ENCODE measurements around the gene CDKN1A.

- TF ChIP-seq POLR2A (IDR thresholded peaks at IDR 0.05): no peak
- no peak for TF ChIP-seq CTCF (IDR thresholded peaks at IDR 0.05)
- no peak for TF ChIP-seq POLR2AphosphoS5 (IDR thresholded peaks at IDR 0.05)
- TF ChIP-seq EP300 (IDR thresholded peaks at IDR 0.05): no peak
Measured at GRCh38 chr6:36703081-36703606, 24.6 kb downstream of the CDKN1A start.
